GM19468 (cell line): ENCODE measurements around the gene LAMA4.

Experiments
- ATAC-seq: cut with Tn5 transposase; IDR thresholded peaks from one replicate; pipeline ENCODE4 v1.9.1; 2021; ENCODE audit warnings: mild to moderate bottlenecking, moderate library complexity, moderate number of reproducible peaks; ENCODE audit not compliant: unreplicated experiment; ENCODE audit errors: extremely low read depth

LAMA4 gene

GRCh38 chr6:112245511-112246203 is 8.7 kb downstream of the LAMA4 start:
- no peak for ATAC-seq

DNA sequence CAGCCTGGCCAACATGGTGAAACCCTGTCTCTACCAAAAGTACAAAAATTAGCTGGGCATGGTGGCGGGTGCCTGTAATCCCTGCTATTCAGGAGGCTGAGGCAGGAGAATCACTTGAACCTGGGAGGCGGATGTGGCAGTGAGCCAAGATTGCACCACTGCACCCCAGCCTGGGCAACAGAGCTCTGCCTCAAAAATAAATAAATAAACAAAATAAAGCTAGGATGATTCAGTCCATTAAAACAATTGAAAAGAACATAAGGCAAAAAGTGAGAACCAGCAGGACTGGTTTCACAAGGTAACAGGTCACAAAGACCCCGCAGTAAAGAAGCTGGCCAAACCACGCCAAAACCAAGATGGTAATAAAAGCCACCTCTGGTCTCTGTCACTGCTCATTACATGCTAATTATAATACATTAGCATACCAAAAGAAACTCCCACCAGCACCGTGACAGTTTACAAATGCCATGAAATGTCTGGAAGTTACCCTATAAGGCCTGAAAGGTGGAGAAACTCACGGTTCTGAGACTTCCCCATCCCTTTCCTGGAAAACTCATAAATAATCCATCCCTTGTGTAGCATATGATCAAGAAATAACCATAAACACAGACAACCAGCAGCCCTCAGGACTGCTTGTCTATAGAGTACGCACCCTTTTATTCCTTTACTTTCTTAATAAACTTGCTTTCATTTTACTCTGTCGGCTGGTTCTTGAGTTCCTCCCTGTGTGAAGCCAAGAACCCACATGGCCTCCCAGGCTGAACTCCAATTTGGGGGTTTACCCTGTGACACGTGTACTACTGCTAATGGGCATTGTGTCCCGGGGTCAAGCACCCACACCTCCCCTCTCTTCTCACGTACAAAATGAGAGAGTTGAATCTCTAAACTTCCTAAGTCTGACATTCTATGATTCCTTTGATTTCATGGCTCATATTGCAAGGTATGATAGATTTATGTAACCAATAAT is 10.2 kb downstream of the LAMA4 start:
- no peak for ATAC-seq

DNA sequence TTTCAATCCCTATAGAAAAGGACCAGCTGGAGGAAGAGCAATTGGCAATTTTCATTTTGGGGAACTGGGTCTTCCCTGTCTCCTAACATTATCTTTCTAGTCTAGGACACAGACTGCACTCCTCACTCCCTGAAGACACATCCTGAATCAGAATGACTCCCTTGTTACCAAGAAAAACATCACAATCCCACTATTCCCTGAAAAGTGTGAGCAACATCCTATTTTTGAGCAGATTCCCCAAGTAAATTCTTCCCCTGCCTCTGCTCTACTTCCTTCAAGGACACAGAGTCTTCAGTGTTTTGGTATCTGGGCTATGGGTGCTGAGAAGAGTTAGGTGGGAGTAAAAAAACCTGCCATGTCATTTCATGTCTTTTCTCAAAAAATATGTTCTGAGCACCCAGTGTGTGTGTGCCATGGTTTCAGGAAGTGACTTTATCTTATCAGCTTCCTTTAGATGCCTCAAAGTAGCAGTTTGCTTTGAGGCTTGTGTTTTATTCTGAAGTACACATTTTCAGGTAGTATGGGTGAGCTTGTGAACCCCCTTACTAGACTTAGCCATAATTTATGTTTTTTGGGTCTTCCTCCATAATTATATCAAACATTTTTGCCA is 12.4 kb downstream of the LAMA4 start:
- ATAC-seq: no peak

DNA sequence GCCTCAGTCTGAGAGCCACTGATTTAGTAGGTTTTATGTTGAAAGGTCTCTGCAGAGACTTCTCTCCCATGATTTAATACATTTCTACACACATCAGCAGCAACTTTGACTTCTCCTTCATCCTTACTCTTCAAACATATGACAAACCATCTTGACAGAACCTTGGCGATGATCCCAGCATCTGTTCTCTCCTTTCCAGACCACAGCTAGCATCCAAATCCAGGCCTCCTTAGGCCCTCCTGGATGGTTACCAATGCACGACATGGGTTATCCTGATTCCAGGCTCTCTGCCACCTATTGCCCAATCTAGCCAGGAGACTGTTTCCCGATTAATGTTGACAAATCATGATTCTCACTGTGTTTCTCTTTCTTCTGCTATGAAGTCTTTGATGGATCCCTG is 16.8 kb downstream of the LAMA4 start:
- ATAC-seq: no peak

DNA sequence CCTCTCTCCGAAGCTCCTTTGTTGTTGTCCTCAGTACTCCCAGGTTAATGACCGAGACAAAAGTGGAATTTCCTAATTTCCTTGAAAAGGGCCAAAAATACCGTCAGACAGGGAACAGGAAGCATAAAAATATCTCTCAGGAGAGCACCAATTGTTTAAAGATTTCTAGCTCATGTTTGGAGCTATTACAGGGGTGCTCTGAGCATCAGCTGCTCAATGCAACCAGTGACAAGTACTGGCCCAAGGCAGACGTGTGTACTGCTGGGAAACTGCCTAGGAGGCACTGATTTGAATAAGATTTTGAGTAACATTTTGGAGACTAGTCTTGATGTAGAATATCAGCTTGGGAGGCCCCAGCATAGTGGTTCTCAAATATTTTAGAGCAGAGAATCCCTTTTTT is 17.3 kb downstream of the LAMA4 start:
- ATAC-seq: no peak

GRCh38 chr6:112235956-112236355 is 18.4 kb downstream of the LAMA4 start:
- ATAC-seq: no peak

DNA sequence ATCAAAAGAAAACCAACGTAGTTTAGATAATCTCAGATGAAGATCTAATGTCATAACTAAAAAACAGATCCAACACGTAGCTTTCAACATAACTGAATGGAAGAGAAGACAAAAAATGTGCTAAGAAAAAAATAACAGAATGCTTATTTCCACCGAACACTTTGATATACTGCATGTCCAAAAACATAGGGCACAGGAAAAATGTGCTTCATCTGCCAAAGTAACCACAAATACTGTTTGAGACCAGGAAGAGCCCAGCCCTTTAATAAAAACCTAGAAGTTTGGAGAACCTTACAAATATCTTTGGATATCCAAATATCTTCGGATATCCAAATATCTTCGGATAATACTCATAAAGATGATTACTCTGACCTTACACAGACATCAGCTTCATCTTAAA is 19.8 kb downstream of the LAMA4 start:
- ATAC-seq: no peak

GRCh38 chr6:112233847-112234246 is 20.5 kb downstream of the LAMA4 start:
- ATAC-seq: no peak

- ATAC-seq: no peak
These were observed 21.5 kb downstream of the LAMA4 start for GRCh38 chr6:112232845-112233256.

DNA sequence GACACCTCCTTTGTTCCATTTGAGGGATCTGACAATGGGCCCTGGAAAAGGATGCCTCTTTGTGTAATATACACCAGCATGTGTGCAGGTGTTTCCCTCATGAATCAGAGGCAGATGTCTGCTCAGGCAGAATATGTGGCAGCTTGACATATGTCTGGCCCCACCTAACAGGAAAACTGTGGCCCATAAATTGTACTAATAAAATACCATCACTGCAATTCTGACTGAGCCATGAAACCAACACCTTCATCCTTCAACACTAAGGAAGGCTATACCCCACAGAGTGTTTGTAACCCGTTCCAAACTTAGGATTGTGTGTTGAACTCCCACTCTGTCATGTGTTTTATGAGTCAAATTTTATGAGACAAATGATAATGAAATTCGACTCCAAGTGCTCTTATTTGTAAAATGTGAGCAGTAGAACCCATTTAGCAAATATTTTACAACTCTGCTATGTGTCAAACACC is 22.7 kb downstream of the LAMA4 start:
- ATAC-seq: no peak

DNA sequence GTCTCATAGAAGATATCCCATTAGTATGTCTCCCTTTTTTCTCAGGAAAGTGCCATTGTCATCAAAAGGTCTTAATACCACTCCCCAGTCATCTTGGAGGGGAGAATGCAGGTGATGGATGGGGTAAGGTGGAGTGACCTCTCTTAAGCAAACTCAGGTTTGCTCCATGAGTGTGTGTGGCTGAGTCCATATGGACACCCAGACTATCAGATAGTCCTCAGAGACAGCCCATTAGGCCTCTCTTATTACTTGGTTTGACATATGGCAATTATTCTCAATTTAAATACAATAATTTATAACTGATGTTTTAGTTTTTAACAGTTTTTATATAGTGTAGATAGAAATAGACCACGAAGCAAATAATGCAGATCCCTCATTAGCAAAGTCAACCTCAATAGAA is 23.2 kb downstream of the LAMA4 start:
- no peak for ATAC-seq

DNA sequence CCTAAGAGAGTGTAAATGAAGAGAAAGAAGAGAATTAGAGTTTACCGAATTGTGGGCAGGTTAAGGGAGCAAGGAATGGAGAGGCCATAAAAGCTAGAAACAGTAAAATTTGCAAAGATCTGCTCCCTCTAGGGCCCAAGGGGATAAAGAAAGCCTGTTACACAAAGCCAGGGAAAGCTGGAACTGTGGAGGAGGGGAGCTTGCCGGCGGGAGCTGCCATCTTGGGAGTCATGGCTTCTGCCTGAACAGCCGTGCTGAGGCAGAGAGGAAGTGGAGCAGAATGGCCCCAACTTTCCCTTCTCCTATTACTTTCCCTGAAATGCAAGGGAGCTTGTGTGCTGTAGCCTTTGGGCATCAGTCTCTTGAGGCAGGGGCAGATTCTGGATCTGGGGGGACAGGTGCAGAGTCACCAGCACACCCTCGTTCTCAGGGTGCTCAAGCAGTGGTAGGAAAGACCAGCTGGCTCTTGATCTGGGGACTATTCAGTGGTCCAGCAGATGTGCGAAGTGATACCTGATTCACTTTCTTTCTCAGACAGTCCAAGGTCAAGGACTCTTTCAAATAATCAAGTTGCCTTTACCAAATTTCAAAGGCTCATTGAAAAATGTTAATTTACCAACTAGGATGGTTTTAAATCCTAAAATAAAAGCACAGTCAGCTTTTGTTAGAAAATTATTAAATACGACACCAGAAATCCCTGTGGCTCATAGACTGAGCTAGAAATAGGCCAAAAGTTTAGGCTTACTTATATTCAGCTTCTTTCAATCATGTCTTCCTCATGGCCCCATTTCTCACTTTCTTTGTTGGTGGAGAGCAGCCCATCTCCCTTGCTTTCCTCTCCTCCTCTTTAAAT is 25.7 kb downstream of the LAMA4 start:
- no peak for ATAC-seq

GRCh38 chr6:112227992-112228391 is 26.4 kb downstream of the LAMA4 start:
- no peak for ATAC-seq

DNA sequence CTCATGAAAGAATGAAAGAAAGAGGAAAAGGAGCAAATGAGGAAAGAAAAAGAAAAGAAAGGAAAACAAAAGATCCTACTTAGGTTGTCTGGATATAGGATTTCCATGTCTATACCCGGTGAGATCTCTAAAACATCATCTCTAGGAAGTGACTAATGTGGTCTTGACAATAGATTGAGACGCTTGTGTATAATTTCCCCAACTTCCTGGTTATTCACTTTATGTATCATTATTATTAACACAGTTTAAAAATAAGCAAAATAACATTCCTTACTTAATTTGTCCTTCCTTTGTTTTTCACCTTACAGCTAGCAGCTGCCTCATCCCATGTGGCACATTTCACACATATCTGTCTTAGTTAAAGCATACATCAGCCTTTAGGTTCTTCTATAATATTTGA is 27.0 kb downstream of the LAMA4 start:
- ATAC-seq: no peak

DNA sequence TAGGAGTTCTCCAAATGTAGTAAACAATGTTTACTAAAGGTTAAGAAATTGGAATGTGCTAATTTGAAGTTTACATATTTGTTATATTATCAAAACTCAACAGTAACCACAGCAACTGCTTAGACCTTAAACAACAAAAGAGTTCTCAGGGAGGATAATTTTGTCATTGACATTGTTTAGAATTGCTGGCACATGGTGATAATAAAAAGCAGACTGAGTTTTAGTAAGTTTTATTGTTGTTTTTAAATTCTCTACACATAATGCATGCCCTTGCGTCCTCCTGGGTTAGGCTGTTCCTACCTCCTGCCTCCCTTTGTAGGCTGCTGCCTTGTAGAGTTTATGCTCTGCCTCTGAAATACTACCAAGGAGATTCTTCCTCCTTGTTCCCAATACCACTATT is 28.7 kb downstream of the LAMA4 start:
- no peak for ATAC-seq

DNA sequence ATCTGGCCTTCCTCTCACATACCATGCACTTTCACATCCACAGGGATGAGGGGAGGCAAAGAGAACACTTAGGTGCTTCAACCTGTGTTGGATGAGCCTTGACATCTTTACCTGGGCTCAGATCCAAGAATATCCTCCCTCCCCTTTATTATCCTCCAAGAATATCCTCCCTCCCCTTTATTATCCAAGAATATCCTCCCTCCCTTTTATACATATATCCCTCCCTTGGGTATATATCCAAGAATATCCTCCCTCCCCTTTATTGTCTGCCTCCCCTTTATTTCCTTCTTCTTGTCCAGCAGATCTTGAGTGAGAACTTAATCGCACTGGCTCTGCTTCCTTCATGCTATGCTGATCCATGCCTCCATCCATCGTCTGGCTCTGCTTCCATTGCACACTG is 30.3 kb downstream of the LAMA4 start:
- ATAC-seq: no peak

GRCh38 chr6:112223070-112223861 is 31.1 kb downstream of the LAMA4 start:
- no peak for ATAC-seq

GRCh38 chr6:112221981-112222852 is 32.1 kb downstream of the LAMA4 start:
- no peak for ATAC-seq
